Activated T-cell treated with anti-CD3 and anti-CD28 coated beads for 1 hour (primary cell): Measurements from ENCODE around the gene SLC18A2.

ENCODE experiments used
- DNase-seq: peaks from one replicate; pipeline ENCODE4 v3.0.0-alpha.2; 2020; ENCODE audit warnings: low read depth

SLC18A2 gene

GRCh38 chr10:117313641-117314040 lies 72.7 kb downstream of the SLC18A2 start:
- no peak for DNase-seq

- DNase-seq, result no peak
These were observed 75.8 kb downstream of the SLC18A2 start for GRCh38 chr10:117316701-117317100.

GRCh38 chr10:117318909-117319308 lies 78.0 kb downstream of the SLC18A2 start:
- no peak for DNase-seq

- DNase-seq, result no peak
These were observed 79.2 kb downstream of the SLC18A2 start for GRCh38 chr10:117320050-117320665.

- no peak for DNase-seq
These were observed 81.3 kb downstream of the SLC18A2 start for GRCh38 chr10:117322260-117322659.

GRCh38 chr10:117324367-117324766 lies 83.5 kb downstream of the SLC18A2 start:
- DNase-seq, result no peak

- no peak for DNase-seq
These were observed 86.3 kb downstream of the SLC18A2 start for GRCh38 chr10:117327262-117327661.
